GM18951 (cell line): Measurements from ENCODE around the gene NRG3.

ENCODE experiments used
- POLR2A ChIP-seq: IDR thresholded peaks from 4 replicates; pipeline ENCODE4 v1.6.1; 2011; ENCODE audit warnings: mild to moderate bottlenecking; ENCODE audit not compliant: insufficient read length, insufficient read depth; ENCODE audit errors: extremely low read depth
- in situ Hi-C: fragments of 300-500 bp; cut with MboI; formaldehyde crosslinking; loops from one replicate; pipeline ENCODE4 v1.12.0; 2022; ENCODE audit warnings: low sequenced_read_pairs, mixed read lengths, inconsistent platforms; ENCODE audit not compliant: unreplicated experiment

Gene NRG3

GRCh38 chr10:82472406-82473335, 597.7 kb downstream of the NRG3 start:
- in situ Hi-C loops = no loop called here
- no peak for TF ChIP-seq POLR2A

- in situ Hi-C loops = no loop called here
- no peak for TF ChIP-seq POLR2A
Measured at GRCh38 chr10:82477776-82478175, 602.8 kb downstream of the NRG3 start.

- in situ Hi-C loops = no loop called here
Measured at GRCh38 chr10:82492647-82493046, 617.7 kb downstream of the NRG3 start.

GRCh38 chr10:82496114-82496513, 621.1 kb downstream of the NRG3 start:
- no peak for TF ChIP-seq POLR2A
- in situ Hi-C loops = no loop called here

More at GRCh38 chr10:82492647-82493046, 617.7 kb downstream of the NRG3 start:
- TF ChIP-seq POLR2A = no peak

GRCh38 chr10:82497439-82497838, 622.4 kb downstream of the NRG3 start:
- in situ Hi-C loops = no loop called here
- TF ChIP-seq POLR2A = no peak

GRCh38 chr10:82498976-82499375, 624.0 kb downstream of the NRG3 start:
- no peak for TF ChIP-seq POLR2A
- in situ Hi-C loops = no loop called here

- in situ Hi-C loops = no loop called here
- no peak for TF ChIP-seq POLR2A
Measured at GRCh38 chr10:82505009-82505408, 630.0 kb downstream of the NRG3 start.

GRCh38 chr10:82506680-82507376, 631.8 kb downstream of the NRG3 start:
- in situ Hi-C loops = no loop called here
- no peak for TF ChIP-seq POLR2A

GRCh38 chr10:82515256-82515655, 640.3 kb downstream of the NRG3 start:
- in situ Hi-C loops = no loop called here
- no peak for TF ChIP-seq POLR2A

- no peak for TF ChIP-seq POLR2A
- in situ Hi-C loops = no loop called here
Measured at GRCh38 chr10:82529062-82529461, 654.1 kb downstream of the NRG3 start.

- TF ChIP-seq POLR2A = no peak
- in situ Hi-C loops = no loop called here
Measured at GRCh38 chr10:82535457-82535856, 660.5 kb downstream of the NRG3 start.

- in situ Hi-C loops = no loop called here
- TF ChIP-seq POLR2A = no peak
Measured at GRCh38 chr10:82536668-82537067, 661.7 kb downstream of the NRG3 start.

- in situ Hi-C loops = no loop called here
- TF ChIP-seq POLR2A = no peak
Measured at GRCh38 chr10:82538272-82538671, 663.3 kb downstream of the NRG3 start.

GRCh38 chr10:82543631-82544030, 668.6 kb downstream of the NRG3 start:
- in situ Hi-C loops = no loop called here

More at GRCh38 chr10:82543631-82544030, 668.6 kb downstream of the NRG3 start:
- no peak for TF ChIP-seq POLR2A
